Prostate gland (tissue), 2 donors: ENCODE measurements around the gene ALK. TPM values are rescaled to one million over a fixed set of nuclear protein-coding genes. Genes with fewer than 3 reads are reported as not detected.

Experiments used
- DNase-seq: peaks from one replicate; pipeline ENCODE4 v3.0.0-alpha.2; 2019; ENCODE audit warnings: low spot score
- H3K27ac ChIP-seq, 2 donors: fragments of 200-600 bp; sonication (generic); 2 replicates each; pipeline ENCODE4 v1.5.1; 2017 to 2019
- H3K27me3 ChIP-seq: fragments of 200-600 bp; sonication (generic); replicated peaks from 2 replicates; pipeline ENCODE4 v1.5.1; 2019; ENCODE audit not compliant: insufficient read depth
- H3K36me3 ChIP-seq, 2 donors: fragments of 200-600 bp; sonication (generic); 1 replicate in 1 of 2; 2 replicates in 1 of 2; pipeline versions ENCODE4 v1.5.1 to v1.8.1; 2017 to 2019
- H3K4me1 ChIP-seq: fragments of 200-600 bp; sonication (generic); replicated peaks from 2 replicates; pipeline ENCODE4 v1.5.1; 2019
- H3K4me3 ChIP-seq, 2 donors: fragments of 200-600 bp; sonication (generic); 2 replicates each; pipeline ENCODE4 v1.5.1; 2017 to 2019
- H3K9me3 ChIP-seq: fragments of 200-600 bp; sonication (generic); 2 replicates; pipeline ENCODE4 v1.5.1; 2017
- POLR2A ChIP-seq: fragments of 450-650 bp; IDR thresholded peaks from one replicate; pipeline ENCODE4 v1.6.1; 2016; ENCODE audit warnings: antibody characterized with exemption, mild to moderate bottlenecking
- POLR2AphosphoS5 ChIP-seq: sonication (generic); formaldehyde crosslinking; IDR thresholded peaks from one replicate; pipeline ENCODE4 v1.6.1; 2017; ENCODE audit warnings: antibody characterized with exemption
- WGBS: methylation state at CpG from one replicate; pipeline ENCODE4 v1.1.5; 2018; 5-methylcytosine and 5-hydroxymethylcytosine counted together
- intact Hi-C: fragments of 100-400 bp; cut with DNase I; formaldehyde crosslinking; loops from one replicate; pipeline ENCODE4 v1.14.2; 2022
- total RNA-seq, 2 donors: library from RNA; depleted of rRNA; stranded (reverse); fragments of >200 nt; gene quantifications; one replicate each; pipeline ENCODE4 v1.1.0, GENCODE V29; 2016
- TF ChIP-seq, protein P1 (sequence below), 4 experiments: fragments of 200-600 bp in 2 of 4; fragments of 450-650 bp in 2 of 4; sonication (generic) in 2 of 4; IDR thresholded peaks; 1 replicate in 3 of 4; 2 replicates in 1 of 4; pipeline ENCODE4 v1.5.1; 2016 to 2019; ENCODE audit warnings: antibody characterized with exemption in 4 of 4, mild to moderate bottlenecking in 2 of 4, moderate library complexity in 2 of 4

Gene ALK
- total RNA-seq, 2 donors from 2014 or later: 0.14 to 1.2 TPM

- WGBS: 44% methylated on average over 3 of the region's 3 CpGs
- no peak for TF ChIP-seq POLR2A
- TF ChIP-seq, protein P1, sequence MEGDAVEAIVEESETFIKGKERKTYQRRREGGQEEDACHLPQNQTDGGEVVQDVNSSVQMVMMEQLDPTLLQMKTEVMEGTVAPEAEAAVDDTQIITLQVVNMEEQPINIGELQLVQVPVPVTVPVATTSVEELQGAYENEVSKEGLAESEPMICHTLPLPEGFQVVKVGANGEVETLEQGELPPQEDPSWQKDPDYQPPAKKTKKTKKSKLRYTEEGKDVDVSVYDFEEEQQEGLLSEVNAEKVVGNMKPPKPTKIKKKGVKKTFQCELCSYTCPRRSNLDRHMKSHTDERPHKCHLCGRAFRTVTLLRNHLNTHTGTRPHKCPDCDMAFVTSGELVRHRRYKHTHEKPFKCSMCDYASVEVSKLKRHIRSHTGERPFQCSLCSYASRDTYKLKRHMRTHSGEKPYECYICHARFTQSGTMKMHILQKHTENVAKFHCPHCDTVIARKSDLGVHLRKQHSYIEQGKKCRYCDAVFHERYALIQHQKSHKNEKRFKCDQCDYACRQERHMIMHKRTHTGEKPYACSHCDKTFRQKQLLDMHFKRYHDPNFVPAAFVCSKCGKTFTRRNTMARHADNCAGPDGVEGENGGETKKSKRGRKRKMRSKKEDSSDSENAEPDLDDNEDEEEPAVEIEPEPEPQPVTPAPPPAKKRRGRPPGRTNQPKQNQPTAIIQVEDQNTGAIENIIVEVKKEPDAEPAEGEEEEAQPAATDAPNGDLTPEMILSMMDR (IDR thresholded peaks at IDR 0.05): no peak
- TF ChIP-seq POLR2AphosphoS5: no peak
- Histone ChIP-seq H3K36me3 (no peaks in the 10 kb centered on the region), H3K27ac (no peak overlapping the region), H3K9me3 (no peaks in the 10 kb centered on the region), H3K27me3 (peaks cover 3% of the 10 kb centered on the region), H3K4me3 (no peak overlapping the region), H3K4me1 (no peaks in the 10 kb centered on the region)
- no peak for DNase-seq
- intact Hi-C loops: no loop called here
Observed at GRCh38 chr2:29360016-29360784, 561.2 kb downstream of the ALK start.

DNA sequence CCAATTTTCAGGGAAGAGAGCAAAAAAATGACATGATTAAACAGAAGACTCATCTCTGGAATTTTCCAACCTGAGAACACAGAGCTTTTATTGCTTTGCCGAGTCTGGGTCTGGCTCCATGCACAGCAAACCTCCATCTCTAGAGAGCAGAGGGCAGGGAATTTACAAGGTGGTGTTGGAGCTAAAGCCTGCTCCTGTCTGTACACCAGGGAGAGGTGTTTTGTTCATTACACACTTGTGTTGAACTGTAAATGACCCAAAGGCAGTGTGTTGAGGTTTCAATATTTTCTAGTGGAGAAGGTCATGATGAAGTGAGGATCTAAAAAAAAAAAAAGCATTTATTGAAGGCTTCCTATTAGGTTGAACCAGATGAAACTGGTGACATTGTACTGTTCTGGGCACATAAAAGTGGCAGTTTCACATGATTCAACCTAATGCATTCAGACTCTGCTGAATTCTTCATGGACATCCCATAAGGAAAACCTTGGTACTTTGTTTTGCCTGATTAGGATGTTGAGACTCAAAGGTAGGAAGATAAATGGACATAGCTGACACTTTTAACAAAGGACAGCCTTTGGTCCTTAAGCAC, 567.9 kb downstream of the ALK start:
- Histone ChIP-seq H3K27me3 (no peaks in the 10 kb centered on the region), H3K4me3 (no peak overlapping the region), H3K4me1 (no peaks in the 10 kb centered on the region), H3K9me3 (no peaks in the 10 kb centered on the region), H3K27ac (no peak overlapping the region), H3K36me3 (no peaks in the 10 kb centered on the region)
- WGBS: 56% methylated on average over 1 of the region's 1 CpG
- no peak for DNase-seq
- TF ChIP-seq, protein P1 (IDR thresholded peaks at IDR 0.05): no peak
- TF ChIP-seq POLR2AphosphoS5 (no peak), POLR2A (no peak)
- intact Hi-C loops: no loop called here

DNA sequence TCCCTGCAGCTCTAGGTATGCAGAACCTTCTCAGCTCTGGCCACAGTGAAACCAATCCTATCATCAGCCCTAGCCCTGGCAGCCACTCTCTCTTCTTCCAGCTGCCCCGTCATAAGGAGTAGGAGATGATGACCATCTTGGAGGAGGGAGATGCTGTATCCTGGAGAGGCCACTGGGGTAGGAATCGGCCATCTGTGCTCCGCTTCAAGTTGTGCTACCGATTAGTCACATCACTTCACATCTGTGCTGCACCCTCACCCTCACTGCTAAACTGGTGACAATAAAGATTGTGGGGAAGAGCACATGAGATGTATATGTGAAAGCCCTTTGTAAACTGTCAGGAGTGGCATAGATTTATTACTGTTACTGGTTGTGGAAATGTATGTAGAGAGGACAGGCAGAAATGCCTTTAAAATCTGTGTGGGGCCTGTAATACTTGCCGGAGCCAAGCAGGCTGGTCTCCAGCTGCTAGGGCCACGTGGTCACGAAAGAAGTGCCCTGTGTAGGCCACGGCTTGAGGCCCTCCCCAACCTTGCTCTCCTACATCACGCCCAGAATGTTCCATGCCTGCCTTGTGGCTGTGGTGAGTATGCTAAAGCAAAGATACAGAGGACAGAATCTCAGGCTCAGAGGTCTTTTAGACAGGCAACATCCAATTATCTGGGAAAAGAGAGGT, 569.3 kb downstream of the ALK start:
- H3K4me1 ChIP-seq: no peaks in the 10 kb centered on the region
- no peak for DNase-seq
- no peaks in the 10 kb centered on the region for H3K9me3 ChIP-seq
- no peak overlapping the region for H3K4me3 ChIP-seq
- WGBS: 76% methylated on average over 9 of the region's 9 CpGs
- intact Hi-C loops: no loop called here
- TF ChIP-seq, protein P1 (IDR thresholded peaks at IDR 0.05): no peak
- no peak for TF ChIP-seq POLR2AphosphoS5
- no peak for TF ChIP-seq POLR2A
- H3K36me3 ChIP-seq: no peaks in the 10 kb centered on the region
- no peaks in the 10 kb centered on the region for H3K27me3 ChIP-seq
- H3K27ac ChIP-seq: no peak overlapping the region

DNA sequence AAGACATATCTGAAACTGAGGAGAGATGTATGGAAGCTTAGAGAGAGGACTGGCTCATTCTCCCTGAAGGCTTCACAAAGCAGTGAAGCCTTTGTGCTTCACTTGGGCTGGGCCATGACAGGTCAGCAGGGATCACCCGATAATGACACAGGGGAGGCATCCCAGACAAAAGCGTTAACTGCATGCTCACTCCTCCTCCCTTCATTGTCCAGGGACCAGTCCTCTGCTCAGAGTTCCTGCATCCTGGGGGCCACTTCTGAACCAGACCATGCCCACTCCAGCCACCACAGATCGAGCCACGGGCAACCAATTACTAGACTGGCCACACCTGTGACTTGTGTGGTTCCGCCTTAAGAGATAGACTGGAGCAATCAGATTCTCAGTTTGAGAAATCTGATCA, 570.1 kb downstream of the ALK start:
- Histone ChIP-seq H3K27me3 (no peaks in the 10 kb centered on the region), H3K4me3 (no peak overlapping the region), H3K4me1 (no peaks in the 10 kb centered on the region), H3K27ac (no peak overlapping the region), H3K36me3 (no peaks in the 10 kb centered on the region), H3K9me3 (no peaks in the 10 kb centered on the region)
- DNase-seq: no peak
- intact Hi-C loops: no loop called here
- 96% methylated on average over 5 of the region's 5 CpGs for WGBS
- TF ChIP-seq, protein P1 (IDR thresholded peaks at IDR 0.05): no peak
- no peak for TF ChIP-seq POLR2A
